GM18870 (cell line): ENCODE data around the gene NARF.
"Not testable (repeated sequence)": the region's sequence is repeated elsewhere in the genome, so short reads cannot be mapped to it uniquely, and the experiment has no call there.

Experiments
- ATAC-seq: cut with Tn5 transposase; IDR thresholded peaks from one replicate; pipeline ENCODE4 v1.9.1; 2021; ENCODE audit warnings: moderate library complexity; ENCODE audit not compliant: unreplicated experiment

The NARF gene

GRCh38 chr17:82458179-82458884 is at the start of gene NARF:
Gene NARF (plus strand): TSS chr17:82458741. CDS start chr17:82458804, 63 bp downstream.
- peak; percentile 93 for ATAC-seq

GRCh38 chr17:82408938-82409318 is 49.6 kb upstream of the NARF start:
- no peak for ATAC-seq

DNA sequence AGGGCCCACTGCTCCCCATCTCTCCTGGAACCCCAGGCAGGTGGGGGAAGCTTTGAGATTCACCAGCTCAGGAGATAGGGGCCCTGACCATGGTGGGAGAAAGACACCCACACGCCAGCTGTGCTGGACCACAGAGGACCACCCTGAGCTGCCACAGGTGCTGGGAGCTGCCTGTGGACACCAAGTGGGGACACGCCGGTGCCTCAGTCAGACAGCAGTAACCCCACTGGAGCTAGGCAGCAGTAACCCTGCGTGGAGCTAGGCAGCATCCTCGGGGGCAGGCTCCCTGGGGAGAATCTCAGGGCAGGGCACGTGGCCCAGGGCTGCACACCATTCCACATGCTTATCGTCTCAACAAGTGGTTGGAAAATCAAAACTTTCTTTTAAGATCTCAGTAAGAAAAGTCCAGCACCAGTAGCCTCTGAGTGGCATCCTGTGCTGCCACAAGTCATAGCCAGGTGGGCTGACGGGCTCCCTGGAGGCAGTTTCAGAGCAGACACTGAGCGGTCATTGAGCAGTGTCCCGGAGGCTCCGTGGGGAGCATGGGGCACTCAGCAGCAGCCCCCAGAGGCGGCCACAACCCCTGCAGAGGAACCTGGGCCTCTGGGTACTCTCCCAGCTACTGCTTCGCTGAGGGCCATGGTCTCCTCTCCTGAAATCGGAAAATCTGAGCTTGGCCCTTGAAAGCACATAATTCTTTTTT is 48.4 kb upstream of the NARF start:
- no peak for ATAC-seq

- ATAC-seq, result no peak
These were observed 47.0 kb upstream of the NARF start for GRCh38 chr17:82411396-82412053.

DNA sequence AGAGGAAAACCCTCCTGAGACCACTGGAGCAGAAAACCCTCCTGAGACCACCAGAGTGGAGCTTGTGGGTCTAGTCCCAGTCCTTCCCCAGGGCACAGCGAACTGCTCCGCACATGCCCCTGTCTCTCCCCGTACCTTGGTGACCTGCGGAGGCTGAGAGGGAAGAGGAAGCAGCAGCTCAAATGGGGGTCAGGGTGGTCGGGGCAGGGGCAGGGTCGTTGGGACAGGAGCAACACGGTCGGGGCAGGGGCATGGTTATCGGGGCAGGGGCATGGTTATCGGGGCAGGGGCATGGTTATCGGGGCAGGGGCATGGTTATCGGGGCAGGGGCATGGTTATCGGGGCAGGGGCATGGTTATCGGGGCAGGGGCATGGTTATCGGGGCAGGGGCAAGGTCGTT is 46.5 kb upstream of the NARF start:
- ATAC-seq, result not testable (repeated sequence)

DNA sequence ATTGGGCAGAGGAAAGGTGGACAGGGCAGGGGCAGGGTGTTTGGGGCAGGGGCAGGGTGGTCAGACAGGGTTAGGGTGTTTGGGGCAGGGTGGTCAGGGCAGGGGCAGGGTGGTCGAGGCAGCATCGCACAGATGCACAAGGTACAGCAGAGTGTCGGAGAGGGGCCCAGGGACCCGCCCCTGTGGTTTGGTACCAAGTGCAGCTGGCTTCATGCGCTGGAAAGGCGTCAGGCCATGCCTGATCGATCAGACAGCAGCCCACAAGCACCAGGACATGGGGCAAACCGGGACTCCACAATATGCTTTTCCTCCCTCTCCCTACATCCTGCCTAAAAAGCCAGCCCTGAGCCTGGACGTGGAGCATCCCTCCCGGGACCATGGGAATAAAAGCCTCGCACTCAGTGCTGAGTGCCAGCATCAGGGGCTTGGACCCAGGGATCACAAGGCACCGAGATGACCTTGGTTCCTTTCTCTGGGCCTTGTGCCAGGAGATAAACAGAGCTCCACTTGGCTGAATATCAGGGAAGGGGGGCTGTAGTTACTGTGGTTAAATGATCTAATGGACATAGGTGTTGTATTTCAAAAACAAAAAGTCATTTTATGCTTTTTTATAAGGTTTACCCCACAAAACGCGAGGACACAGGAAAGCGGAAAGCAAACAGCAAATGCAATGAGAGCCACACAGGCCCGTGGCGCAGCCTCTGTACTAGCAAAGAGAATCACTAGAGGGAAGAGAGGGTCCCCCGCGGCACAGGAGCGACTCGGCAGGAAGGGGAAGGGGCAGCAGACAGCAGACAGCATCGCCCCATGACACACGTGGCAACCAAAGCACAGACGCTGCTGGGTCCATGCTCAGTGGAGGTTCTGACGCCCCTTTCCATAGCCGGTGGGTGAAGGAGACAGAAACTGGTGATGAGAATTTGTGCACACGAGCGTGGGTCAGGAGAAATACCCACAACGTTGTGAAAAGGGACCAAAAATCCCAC is 45.7 kb upstream of the NARF start:
- no peak for ATAC-seq

DNA sequence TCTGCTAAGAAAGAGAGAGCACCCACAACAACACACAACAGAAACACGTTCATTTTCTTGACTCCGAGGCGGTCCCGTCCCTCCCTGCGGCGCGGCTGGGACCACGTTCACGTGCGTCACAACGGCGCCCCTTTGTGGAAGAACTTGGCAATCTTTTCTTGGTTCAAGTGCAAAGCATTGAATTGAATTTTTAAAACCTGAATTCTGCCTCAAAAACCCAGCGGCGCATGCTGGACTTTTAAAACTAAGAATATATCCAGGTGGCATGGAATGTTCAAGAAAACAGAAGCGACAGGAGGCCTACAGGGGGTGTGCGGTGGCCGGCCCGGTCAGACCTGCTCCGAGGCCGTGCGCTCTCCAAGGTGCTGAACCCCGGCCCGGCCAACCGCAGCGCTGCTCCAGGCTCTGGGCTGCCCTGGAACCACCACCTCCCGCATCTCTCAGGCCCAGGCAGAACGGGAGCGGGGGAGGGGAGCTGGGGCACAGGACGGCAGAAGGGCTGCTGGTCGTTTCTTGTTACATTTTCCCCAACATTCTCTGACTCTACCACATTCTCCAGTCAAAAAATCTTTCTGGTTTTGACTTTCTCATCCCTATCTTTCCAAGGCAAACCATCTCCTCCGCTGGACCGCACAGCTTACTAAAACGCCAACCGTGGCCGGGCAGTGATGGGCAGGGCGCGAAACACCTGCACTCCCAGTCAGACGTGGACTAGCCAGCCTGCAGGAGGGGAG is 43.8 kb upstream of the NARF start:
- ATAC-seq, result no peak

DNA sequence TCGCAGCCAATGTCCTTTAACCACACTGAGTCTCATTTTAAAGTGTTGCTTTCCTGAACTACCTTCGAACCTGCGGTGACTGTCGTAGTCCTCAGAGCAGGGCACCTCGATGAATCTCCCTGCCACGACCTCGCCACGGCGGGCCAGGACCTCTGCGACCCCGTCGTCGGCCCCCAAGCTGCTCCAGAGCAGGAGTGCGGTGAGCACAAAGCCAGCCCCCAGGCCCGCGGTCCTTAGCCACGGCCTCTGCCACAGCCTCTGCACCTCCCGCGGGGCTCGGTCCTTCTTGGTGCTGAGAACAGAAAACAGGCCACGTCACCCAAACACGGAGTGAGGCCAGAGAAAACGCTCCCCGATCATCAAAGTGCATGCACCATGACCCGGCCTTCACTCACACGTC is 43.2 kb upstream of the NARF start:
- no peak for ATAC-seq

- no peak for ATAC-seq
These were observed 42.8 kb upstream of the NARF start for GRCh38 chr17:82415786-82416185.

DNA sequence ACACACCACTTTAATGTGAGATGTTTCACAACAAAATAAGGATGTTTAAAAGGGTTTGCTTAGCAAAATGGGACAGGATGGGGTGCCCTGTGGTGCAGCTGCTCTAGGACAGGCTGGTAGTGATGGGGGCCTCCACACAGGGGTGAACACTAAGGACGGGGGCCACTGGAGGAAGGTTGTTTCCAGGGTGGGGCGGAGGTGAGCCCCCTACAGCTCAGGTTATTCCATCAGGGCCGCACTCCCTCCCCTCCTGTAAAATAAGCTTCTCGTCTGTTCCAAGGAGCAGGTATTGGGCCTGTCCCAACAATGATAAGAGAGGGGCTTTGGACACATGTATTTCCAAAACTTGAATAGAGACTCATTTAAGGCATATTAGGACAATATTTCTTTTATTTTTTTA is 42.3 kb upstream of the NARF start:
- ATAC-seq, result no peak

DNA sequence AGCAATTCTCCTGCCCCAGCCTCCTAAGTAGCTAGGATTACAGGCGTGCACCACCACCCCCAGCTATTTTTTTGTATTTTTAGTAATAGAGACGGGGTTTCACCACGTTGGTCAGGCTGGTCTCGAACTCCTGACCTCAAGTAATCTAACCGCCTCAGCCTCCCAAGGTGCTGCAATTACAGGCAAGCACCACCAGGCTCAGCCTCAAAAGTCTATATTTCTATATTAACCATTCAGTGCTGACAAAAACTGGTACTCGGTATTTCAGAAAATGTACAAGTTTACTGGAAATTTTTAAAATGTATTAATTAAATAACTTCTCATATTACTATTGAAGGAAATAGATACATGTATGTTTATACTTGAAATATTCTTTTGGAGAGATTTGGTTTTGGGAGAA is 41.8 kb upstream of the NARF start:
- ATAC-seq, result no peak

DNA sequence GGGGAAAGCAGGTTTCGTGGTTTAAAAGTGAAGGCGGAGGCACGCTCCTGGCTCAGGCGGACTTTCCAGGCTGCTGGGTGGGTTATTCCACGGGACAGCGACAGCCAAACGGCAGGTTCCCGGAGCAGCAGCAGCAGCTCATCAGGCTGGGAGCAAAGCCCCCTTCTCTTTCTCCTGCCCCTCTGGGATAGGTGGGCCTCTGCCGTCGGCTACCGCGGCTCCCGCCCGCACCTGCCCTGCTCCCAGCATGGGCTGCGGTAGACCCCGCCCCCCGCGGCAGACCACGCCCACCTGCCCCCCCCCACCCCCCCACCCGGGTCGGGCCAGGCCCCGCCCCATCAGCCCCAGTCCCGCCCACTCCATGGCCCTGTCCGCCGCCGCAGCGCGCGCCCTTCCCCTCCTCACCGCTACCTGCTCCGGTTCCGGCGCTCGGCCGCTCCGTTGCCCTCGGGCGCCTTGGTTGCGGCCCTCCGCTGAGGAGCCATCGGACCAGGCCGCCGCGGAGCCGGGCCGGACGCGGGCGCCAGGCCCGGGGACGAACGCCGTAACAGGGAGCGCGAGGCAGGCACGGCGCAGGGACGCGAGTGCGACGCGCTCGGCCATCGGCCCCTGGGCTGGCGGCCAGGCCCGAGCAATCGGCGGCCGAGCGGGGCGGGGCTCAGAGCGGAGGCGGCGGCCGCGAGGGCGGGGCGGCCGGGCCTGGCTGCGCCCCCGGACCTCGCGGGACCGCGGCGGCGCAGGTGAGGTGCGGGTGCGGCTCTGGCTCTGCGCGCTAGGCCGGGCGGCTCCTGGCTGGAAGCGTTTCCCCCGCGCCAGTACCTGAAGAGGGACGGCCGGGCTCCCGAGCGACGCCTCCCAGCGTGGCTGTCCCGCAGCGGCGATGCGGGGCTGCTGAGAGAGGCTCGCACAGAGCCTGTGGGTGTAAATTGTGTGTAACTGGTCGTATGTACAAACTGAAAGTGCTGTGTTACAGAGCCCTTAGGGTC is 40.2 kb upstream of the NARF start, which contains the start of the genes HEXD and OGFOD3:
Gene HEXD (plus strand): TSS at position 347 of the 986 bp plus-strand sequence. CDS start 1,453 bp downstream, outside the sequence.
Gene OGFOD3 (minus strand): TSS at position 586 of the 986 bp plus-strand sequence. CDS start 101 bp downstream, at position 485.
- ATAC-seq, result peak; percentile 41

DNA sequence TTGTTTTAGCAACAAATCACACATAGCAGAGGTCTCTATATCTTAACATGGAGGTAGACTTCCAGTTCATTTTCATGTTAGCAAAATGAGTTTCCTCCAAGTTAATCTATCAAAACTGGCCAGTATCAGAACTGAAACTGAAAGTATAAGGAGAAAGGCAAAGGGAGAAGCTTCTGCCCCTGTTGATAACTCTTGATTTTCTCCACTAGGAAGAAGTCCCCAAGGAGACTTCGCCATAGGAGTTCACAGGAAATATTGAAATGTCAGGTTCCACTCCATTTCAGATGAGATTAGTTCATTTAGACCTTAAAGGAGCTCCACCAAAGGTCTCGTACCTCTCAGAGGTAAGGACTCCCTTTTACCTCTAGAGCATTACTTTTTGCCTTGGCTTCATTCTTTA is 39.0 kb upstream of the NARF start:
- no peak for ATAC-seq

- no peak for ATAC-seq
These were observed 34.3 kb upstream of the NARF start for GRCh38 chr17:82424001-82424862.

GRCh38 chr17:82424863-82425159 is 33.7 kb upstream of the NARF start:
- ATAC-seq, result no peak

DNA sequence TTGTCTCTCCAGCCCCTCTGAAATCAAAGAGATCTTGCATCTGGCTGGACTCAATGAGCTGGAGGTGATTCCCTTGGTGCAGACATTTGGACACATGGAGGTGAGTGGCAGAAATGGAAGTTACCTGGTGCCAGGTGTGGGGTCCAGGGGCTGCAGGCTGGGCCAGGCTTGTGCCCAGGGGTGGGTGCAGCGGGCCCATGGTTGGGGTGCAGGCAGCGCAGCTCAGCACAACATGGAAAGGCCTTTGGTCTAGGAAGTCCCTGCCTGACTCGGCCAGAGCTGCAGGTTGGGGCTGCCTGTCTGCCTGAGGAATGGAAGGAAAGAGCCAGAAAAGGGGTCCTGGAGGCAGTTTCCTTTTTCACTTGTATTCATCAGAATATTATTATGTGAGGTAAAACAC is 30.0 kb upstream of the NARF start:
- no peak for ATAC-seq

GRCh38 chr17:82429824-82430223 is 28.7 kb upstream of the NARF start:
- ATAC-seq, result no peak

GRCh38 chr17:82432017-82432416 is 26.5 kb upstream of the NARF start:
- ATAC-seq, result no peak
